HepG2 (cell line): ENCODE data around the gene AJUBA. TPM values are rescaled to one million over a fixed set of nuclear protein-coding genes. Genes with fewer than 3 reads are reported as not detected.
A peak's percentile ranks its signal among the peaks of the same experiment; 100 is the strongest.

Experiments used
- ATAC-seq: fragments of 200-7000 bp; cut with Tn5 transposase; 3 replicates; pipeline ENCODE4 v1.9.1; 2020; ENCODE audit warnings: mild to moderate bottlenecking, moderate library complexity
- BruUV-seq: library from RNA; stranded (reverse); fragments of 400-500 nt; replicated peaks from 2 replicates; lab custom pipeline; 2021; lab: Mats Ljungman, UMichigan
- CTCF ChIA-PET: fragments of 300-600 bp; formaldehyde crosslinking; extraction: SDS; loops from one replicate; lab custom pipeline; 2021; ENCODE audit warnings: low total read pairs, inconsistent platforms, low intra/inter-chr PET ratio; lab: Yijun Ruan, JAX
- POLR2A ChIA-PET: fragments of 350-600 bp; sonication (Branson Sonifier 250); formaldehyde crosslinking; loops from one replicate; lab custom pipeline; 2020; ENCODE audit warnings: antibody characterized with exemption, inconsistent platforms; lab: Yijun Ruan, JAX
- DNase-seq: peaks from one replicate; pipeline ENCODE4 v3.0.0-alpha.2; 2015; ENCODE audit warnings: low spot score
- FAIRE-seq: peaks from 3 replicates; lab custom pipeline; 2011; peaks lifted over from hg19 to GRCh38; lab: Jason Lieb, UNC
- H2AFZ ChIP-seq: one replicate; pipeline ENCODE4 v1.6.1; 2011; ENCODE audit warnings: low read length, inconsistent platforms
- H3K27ac ChIP-seq: fragments of 300-600 bp; 3 replicates; pipeline ENCODE4 v1.8.0; 2011; ENCODE audit warnings: mixed run types, mild to moderate bottlenecking, mixed read lengths, low read length, inconsistent platforms; ENCODE audit not compliant: insufficient read depth; ENCODE audit errors: extremely low read length
- H3K27me3 ChIP-seq, 2 experiments: fragments of 200-600 bp in 1 of 2; 2 replicates in 1 of 2; 3 replicates in 1 of 2; pipeline versions ENCODE4 v1.6.0 to v1.8.0; 2011; ENCODE audit warnings: low read length in 2 of 2, mild to moderate bottlenecking in 2 of 2, moderate library complexity in 2 of 2, inconsistent platforms in 1 of 2; ENCODE audit not compliant: insufficient read depth in 2 of 2, control insufficient read depth in 1 of 2
- H3K36me3 ChIP-seq, 2 experiments: fragments of 200-600 bp in 1 of 2; replicated peaks in 1 of 2; 2 replicates in 1 of 2; 3 replicates in 1 of 2; pipeline versions ENCODE4 v1.5.1 to v1.8.0; 2011; ENCODE audit warnings: low read length in 2 of 2, inconsistent platforms in 1 of 2; ENCODE audit not compliant: insufficient read depth in 2 of 2, control insufficient read depth in 1 of 2
- H3K4me1 ChIP-seq: 2 replicates; pipeline ENCODE4 v1.5.1; 2012; ENCODE audit warnings: low read length, inconsistent platforms; ENCODE audit not compliant: insufficient read depth
- H3K4me2 ChIP-seq: 2 replicates; pipeline ENCODE4 v1.6.0; 2011; ENCODE audit warnings: low read depth, low read length, inconsistent platforms
- H3K4me3 ChIP-seq, 3 experiments: fragments of 200-600 bp in 1 of 3; sonication (generic), shearing (Covaris generic) in 1 of 3; replicated peaks in 1 of 3; 2 replicates each; pipeline ENCODE4 v1.5.1; 2011 to 2016; ENCODE audit warnings: low read length in 3 of 3, inconsistent platforms in 2 of 3, low read depth in 2 of 3, mild to moderate bottlenecking in 2 of 3, control low read depth in 1 of 3, mixed read lengths in 1 of 3; ENCODE audit not compliant: insufficient read depth in 1 of 3
- H3K79me2 ChIP-seq: one replicate; pipeline ENCODE4 v1.6.1; 2011; ENCODE audit warnings: low read length, inconsistent platforms; ENCODE audit not compliant: insufficient read depth
- H3K9ac ChIP-seq: 2 replicates; pipeline ENCODE4 v1.6.0; 2011; ENCODE audit warnings: mild to moderate bottlenecking, low read depth, low read length, inconsistent platforms; ENCODE audit not compliant: insufficient read depth
- H3K9me3 ChIP-seq: 2 replicates; pipeline ENCODE4 v1.5.1; 2012; ENCODE audit warnings: mild to moderate bottlenecking, low read length
- H4K20me1 ChIP-seq: 2 replicates; pipeline ENCODE4 v1.6.0; 2011; ENCODE audit warnings: inconsistent platforms, mild to moderate bottlenecking, low read length, moderate library complexity; ENCODE audit not compliant: insufficient read depth
- AGO2 ChIP-seq: fragments of 200-400 bp; formaldehyde crosslinking; optimal IDR thresholded peaks from 2 replicates; pipeline ENCODE3; 2017; ENCODE audit warnings: mild to moderate bottlenecking, low read depth, low read length, moderate library complexity
- ATRX ChIP-seq: sonication (generic); formaldehyde crosslinking; IDR thresholded peaks from 2 replicates; pipeline ENCODE4 v1.4.0; 2020; ENCODE audit warnings: missing genetic modification reagents, borderline replicate concordance
- ELF1 ChIP-seq: sonication (generic); formaldehyde crosslinking; IDR thresholded peaks from 2 replicates; pipeline ENCODE4 v1.4.0; 2020; ENCODE audit warnings: missing genetic modification reagents
- ERF ChIP-seq: IDR thresholded peaks from 2 replicates; pipeline ENCODE4 v1.6.1; 2018; ENCODE audit warnings: missing biosample characterization, missing genetic modification reagents
- KMT2A ChIP-seq: sonication (generic); formaldehyde crosslinking; IDR thresholded peaks from 2 replicates; pipeline ENCODE4 v1.4.0; 2020; ENCODE audit warnings: missing genetic modification reagents
- SIX4 ChIP-seq: sonication (generic); formaldehyde crosslinking; IDR thresholded peaks from 2 replicates; pipeline ENCODE4 v1.4.0; 2020; ENCODE audit warnings: missing genetic modification reagents
- SRY ChIP-seq: sonication (generic); formaldehyde crosslinking; IDR thresholded peaks from 2 replicates; pipeline ENCODE4 v1.8.0; 2022; ENCODE audit warnings: mild to moderate bottlenecking, missing genetic modification reagents
- STAT5B ChIP-seq: sonication (generic); formaldehyde crosslinking; IDR thresholded peaks from 2 replicates; pipeline ENCODE4 v1.4.0; 2020; ENCODE audit warnings: missing genetic modification reagents
- TOPORS ChIP-seq: sonication (generic); formaldehyde crosslinking; IDR thresholded peaks from 2 replicates; pipeline ENCODE4 v1.8.0; 2023; ENCODE audit warnings: mild to moderate bottlenecking, missing genetic modification reagents
- ZNF546 ChIP-seq: sonication (generic); formaldehyde crosslinking; conservative IDR thresholded peaks from 2 replicates; pipeline ENCODE4 v1.8.1; 2023; ENCODE audit warnings: mild to moderate bottlenecking, missing genetic modification reagents
- ZNF589 ChIP-seq: sonication (generic); formaldehyde crosslinking; conservative IDR thresholded peaks from 2 replicates; pipeline ENCODE4 v1.8.0; 2022; ENCODE audit warnings: mild to moderate bottlenecking, moderate library complexity, missing genetic modification reagents
- ZNF776 ChIP-seq: sonication (generic); formaldehyde crosslinking; IDR thresholded peaks from 2 replicates; pipeline ENCODE4 v1.4.0; 2020; ENCODE audit warnings: mild to moderate bottlenecking, missing genetic modification reagents
- WGBS: methylation state at CpG from one replicate; pipeline ENCODE4 v1.1.6; 2017; ENCODE audit warnings: low lambda C conversion rate; 5-methylcytosine and 5-hydroxymethylcytosine counted together
- in situ Hi-C: cut with HindIII; loops from 2 replicates; pipeline ENCODE4 v1.10.0; 2017; ENCODE audit warnings: low pct_unique_long_range_greater_than_20kb; ENCODE audit not compliant: extremely low pct_ligation_motif_present
- intact Hi-C: fragments of 100-400 bp; cut with micrococcal nuclease; formaldehyde crosslinking; loops from one replicate; pipeline ENCODE4 v1.10.0; 2022; ENCODE audit not compliant: unreplicated experiment
- polyA plus RNA-seq, 8 experiments: library from polyadenylated mRNA; depleted of rRNA in 3 of 8; stranded (reverse) in 7 of 8; unstranded in 1 of 8; fragments of >200 nt; fragmentation: Illumina TruSeq in 4 of 8; extraction: Trizol in 4 of 8; gene quantifications; 2 replicates each; pipeline versions ENCODE4 v1.2.1 to v1.2.3, GENCODE V29; 2011 to 2016; ENCODE audit warnings: low read depth in 4 of 8, missing spikeins in 1 of 8, mixed read lengths in 1 of 8; ENCODE audit not compliant: insufficient read depth in 1 of 8
- total RNA-seq, 5 experiments: library from RNA; depleted of rRNA; stranded (reverse); fragments of >200 nt; fragmentation: Illumina TruSeq; extraction: Trizol; gene quantifications; 2 replicates each; pipeline ENCODE4 v1.2.3, GENCODE V29; 2016; ENCODE audit warnings: low read depth in 1 of 5
- TF ChIP-seq, protein P1 (sequence below): sonication (generic); formaldehyde crosslinking; IDR thresholded peaks from 2 replicates; pipeline ENCODE4 v1.4.0; 2020; ENCODE audit warnings: missing genetic modification reagents, mild to moderate bottlenecking, borderline replicate concordance
- TF ChIP-seq, protein P2 (sequence below): sonication (generic); formaldehyde crosslinking; IDR thresholded peaks from 2 replicates; pipeline ENCODE4 v1.4.0; 2020; ENCODE audit warnings: missing genetic modification reagents
- TF ChIP-seq, protein P3 (sequence below): fragments of 450-650 bp; IDR thresholded peaks from 2 replicates; pipeline ENCODE4 v1.6.1; 2017; ENCODE audit warnings: mild to moderate bottlenecking

AJUBA gene
- total and polyA plus RNA-seq, 2 of the 13 experiments (the other 11 are each of a cell fraction or from before 2014, with no cell fraction given), result 157 to 241 TPM

DNA sequence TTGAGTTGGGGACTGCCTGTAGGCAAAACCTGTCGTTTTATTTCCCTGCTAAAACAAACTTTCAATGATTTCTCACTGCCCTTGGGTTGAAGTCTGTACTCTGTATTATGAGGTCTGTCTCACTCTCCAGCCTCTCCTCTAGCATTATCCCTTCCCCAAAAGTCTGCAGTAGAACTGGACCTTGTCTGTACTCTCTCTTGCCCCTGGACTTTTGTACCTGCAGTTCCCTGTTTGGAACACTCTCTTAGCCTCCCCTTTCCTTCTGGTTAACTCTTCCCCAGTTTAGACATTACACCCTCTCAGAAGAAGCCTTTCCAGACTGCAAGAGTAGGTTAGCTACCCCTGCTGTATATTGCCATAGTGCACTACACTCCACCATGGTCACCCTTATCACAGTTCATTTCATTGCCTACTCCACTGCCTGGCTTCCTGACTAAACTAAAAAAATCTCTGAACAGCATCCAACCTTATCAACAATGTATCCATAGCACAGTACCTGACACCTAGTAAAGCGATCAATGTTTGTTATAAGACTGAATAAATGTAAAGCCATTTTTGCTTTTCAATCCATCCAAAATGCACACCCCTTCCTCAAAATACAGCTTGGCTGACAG, 3.6 kb upstream of the AJUBA start:
- H3K4me3 ChIP-seq, result no peak overlapping the region
- H3K36me3 ChIP-seq, result peaks cover 0 to 6% of the 10 kb centered on the region in 2 experiments; a peak in 1 of 5 replicates
- ChIA-PET CTCF (interaction anchor here (1.1 to 6.6 kb wide), 17 partner anchors 9 to 429 kb away, joined by 3 to 298 read pairs (median 6); partner anchors contain the start of genes CDH24 and PRMT5), POLR2A (interaction anchor here (1.0 to 25.8 kb wide), 16 partner anchors 9 to 109 kb away, joined by 3 to 1670 read pairs (median 12); partner anchors contain the start of genes ACIN1, C14orf119, CDH24 and HAUS4)
- H2AFZ ChIP-seq, result no peak overlapping the region
- peaks cover 21% of the 10 kb centered on the region for H3K79me2 ChIP-seq
- FAIRE-seq (no peak), DNase-seq (no peak), ATAC-seq (no peak; the same call in 2 of the 3 replicates)
- in situ Hi-C loops, result loop anchor here (5.0 kb wide), 1 partner anchor 66 kb away; no protein-coding TSS in a partner anchor
- WGBS, result 55% methylated on average over 2 of the region's 2 CpGs
- no peaks in the 10 kb centered on the region; a peak in 1 of 5 replicates for H3K27me3 ChIP-seq
- H3K4me1 ChIP-seq, result peaks cover 37% of the 10 kb centered on the region
- intact Hi-C loops, result loop anchor here (1.0 to 10.0 kb wide), 5 partner anchors 8 to 319 kb away; partner anchors contain the start of genes BCL2L2 and PPP1R3E
- no peak overlapping the region for H3K27ac ChIP-seq
- H3K4me2 ChIP-seq, result no peak overlapping the region
- BruUV-seq, result no TSS peak
- H4K20me1 ChIP-seq, result no peaks in the 10 kb centered on the region
- H3K9ac ChIP-seq, result no peak overlapping the region
- H3K9me3 ChIP-seq, result no peaks in the 10 kb centered on the region
- TF ChIP-seq ZNF589 (CRISPR knock-in tag) (no peak), SRY (CRISPR knock-in tag) (no peak), ATRX (CRISPR knock-in tag) (no peak), SIX4 (no peak), STAT5B (CRISPR knock-in tag) (no peak), ERF (no peak; the same call in 1 of the 2 replicates), AGO2 (no peak), KMT2A (CRISPR knock-in tag) (0 out of 2 replicates have a peak, but pooled peaks have one; percentile 5), ZNF776 (no peak), ELF1 (no peak), TOPORS (no peak), ZNF546 (no peak)
- TF ChIP-seq, protein P1, sequence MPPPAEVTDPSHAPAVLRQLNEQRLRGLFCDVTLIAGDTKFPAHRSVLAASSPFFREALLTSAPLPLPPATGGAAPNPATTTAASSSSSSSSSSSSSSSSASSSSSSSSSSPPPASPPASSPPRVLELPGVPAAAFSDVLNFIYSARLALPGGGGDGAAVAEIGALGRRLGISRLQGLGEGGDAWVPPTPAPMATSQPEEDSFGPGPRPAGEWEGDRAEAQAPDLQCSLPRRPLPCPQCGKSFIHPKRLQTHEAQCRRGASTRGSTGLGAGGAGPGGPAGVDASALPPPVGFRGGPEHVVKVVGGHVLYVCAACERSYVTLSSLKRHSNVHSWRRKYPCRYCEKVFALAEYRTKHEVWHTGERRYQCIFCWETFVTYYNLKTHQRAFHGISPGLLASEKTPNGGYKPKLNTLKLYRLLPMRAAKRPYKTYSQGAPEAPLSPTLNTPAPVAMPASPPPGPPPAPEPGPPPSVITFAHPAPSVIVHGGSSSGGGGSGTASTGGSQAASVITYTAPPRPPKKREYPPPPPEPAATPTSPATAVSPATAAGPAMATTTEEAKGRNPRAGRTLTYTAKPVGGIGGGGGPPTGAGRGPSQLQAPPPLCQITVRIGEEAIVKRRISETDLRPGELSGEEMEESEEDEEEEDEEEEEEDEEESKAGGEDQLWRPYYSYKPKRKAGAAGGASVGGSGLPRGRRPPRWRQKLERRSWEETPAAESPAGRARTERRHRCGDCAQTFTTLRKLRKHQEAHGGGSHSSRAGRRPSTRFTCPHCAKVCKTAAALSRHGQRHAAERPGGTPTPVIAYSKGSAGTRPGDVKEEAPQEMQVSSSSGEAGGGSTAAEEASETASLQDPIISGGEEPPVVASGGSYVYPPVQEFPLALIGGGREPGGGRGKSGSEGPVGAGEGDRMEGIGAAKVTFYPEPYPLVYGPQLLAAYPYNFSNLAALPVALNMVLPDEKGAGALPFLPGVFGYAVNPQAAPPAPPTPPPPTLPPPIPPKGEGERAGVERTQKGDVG (CRISPR knock-in tag), result no peak
- TF ChIP-seq, protein P2, sequence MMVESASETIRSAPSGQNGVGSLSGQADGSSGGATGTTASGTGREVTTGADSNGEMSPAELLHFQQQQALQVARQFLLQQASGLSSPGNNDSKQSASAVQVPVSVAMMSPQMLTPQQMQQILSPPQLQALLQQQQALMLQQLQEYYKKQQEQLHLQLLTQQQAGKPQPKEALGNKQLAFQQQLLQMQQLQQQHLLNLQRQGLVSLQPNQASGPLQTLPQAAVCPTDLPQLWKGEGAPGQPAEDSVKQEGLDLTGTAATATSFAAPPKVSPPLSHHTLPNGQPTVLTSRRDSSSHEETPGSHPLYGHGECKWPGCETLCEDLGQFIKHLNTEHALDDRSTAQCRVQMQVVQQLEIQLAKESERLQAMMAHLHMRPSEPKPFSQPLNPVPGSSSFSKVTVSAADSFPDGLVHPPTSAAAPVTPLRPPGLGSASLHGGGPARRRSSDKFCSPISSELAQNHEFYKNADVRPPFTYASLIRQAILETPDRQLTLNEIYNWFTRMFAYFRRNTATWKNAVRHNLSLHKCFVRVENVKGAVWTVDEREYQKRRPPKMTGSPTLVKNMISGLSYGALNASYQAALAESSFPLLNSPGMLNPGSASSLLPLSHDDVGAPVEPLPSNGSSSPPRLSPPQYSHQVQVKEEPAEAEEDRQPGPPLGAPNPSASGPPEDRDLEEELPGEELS, result no peak
- TF ChIP-seq, protein P3, sequence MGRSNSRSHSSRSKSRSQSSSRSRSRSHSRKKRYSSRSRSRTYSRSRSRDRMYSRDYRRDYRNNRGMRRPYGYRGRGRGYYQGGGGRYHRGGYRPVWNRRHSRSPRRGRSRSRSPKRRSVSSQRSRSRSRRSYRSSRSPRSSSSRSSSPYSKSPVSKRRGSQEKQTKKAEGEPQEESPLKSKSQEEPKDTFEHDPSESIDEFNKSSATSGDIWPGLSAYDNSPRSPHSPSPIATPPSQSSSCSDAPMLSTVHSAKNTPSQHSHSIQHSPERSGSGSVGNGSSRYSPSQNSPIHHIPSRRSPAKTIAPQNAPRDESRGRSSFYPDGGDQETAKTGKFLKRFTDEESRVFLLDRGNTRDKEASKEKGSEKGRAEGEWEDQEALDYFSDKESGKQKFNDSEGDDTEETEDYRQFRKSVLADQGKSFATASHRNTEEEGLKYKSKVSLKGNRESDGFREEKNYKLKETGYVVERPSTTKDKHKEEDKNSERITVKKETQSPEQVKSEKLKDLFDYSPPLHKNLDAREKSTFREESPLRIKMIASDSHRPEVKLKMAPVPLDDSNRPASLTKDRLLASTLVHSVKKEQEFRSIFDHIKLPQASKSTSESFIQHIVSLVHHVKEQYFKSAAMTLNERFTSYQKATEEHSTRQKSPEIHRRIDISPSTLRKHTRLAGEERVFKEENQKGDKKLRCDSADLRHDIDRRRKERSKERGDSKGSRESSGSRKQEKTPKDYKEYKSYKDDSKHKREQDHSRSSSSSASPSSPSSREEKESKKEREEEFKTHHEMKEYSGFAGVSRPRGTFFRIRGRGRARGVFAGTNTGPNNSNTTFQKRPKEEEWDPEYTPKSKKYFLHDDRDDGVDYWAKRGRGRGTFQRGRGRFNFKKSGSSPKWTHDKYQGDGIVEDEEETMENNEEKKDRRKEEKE, result no peak
